ENCODE results near the gene CIART. TPM values are rescaled to one million over a fixed set of nuclear protein-coding genes. Genes with fewer than 3 reads are reported as not detected.
A peak's percentile ranks its signal among the peaks of the same experiment; 100 is the strongest.
"Not testable (repeated sequence)": the region's sequence is repeated elsewhere in the genome, so short reads cannot be mapped to it uniquely, and the experiment has no call there.

The CIART gene, protein sequence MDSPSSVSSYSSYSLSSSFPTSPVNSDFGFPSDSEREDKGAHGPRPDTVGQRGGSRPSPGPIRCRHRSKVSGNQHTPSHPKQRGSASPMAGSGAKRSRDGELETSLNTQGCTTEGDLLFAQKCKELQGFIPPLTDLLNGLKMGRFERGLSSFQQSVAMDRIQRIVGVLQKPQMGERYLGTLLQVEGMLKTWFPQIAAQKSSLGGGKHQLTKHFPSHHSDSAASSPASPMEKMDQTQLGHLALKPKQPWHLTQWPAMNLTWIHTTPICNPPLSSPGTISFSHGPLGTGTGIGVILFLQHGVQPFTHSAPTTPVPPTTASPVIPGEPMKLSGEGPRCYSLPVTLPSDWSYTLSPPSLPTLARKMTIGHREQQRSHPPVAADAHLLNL
- 10 to 100 TPM in 1 of 5 donors, 1 to 10 TPM in 4; 7.4 to 13.0 (median 8.7) TPM for polyA plus RNA-seq (ENCODE audit: insufficient read depth in 1 of 5, insufficient read length in 5 of 5, low replicate concordance in 1 of 5)
- long read RNA-seq, donor 1, transcript CIART-202 (6 exons, 1,179 nt): major isoform, 5 of 6 reads
- long read RNA-seq, donor 1, partial matches to known transcripts: 0 of 6 reads
- long read RNA-seq, donor 1, other reads (novel, unspliced or antisense): 0 of 6 reads
- long read RNA-seq, donor 2, partial matches to known transcripts: 0 of 4 reads
- long read RNA-seq, donor 2, other reads (novel, unspliced or antisense): 0 of 4 reads
- long read RNA-seq, donor 3, partial matches to known transcripts: 0 of 2 reads
- long read RNA-seq, donor 3, other reads (novel, unspliced or antisense): 0 of 2 reads
- long read RNA-seq, donor 4, partial matches to known transcripts: 0 of 2 reads
- long read RNA-seq, donor 4, other reads (novel, unspliced or antisense): 0 of 2 reads
- long read RNA-seq, donor 5, transcript CIART-201 (5 exons, 1,746 nt): major isoform, 6 of 8 reads
- long read RNA-seq, donor 5, partial matches to known transcripts: 0 of 8 reads
- long read RNA-seq, donor 5, other reads (novel, unspliced or antisense): 0 of 8 reads
- long read RNA-seq, donor 6, transcript CIART-202 (6 exons, 1,179 nt): major isoform, 5 of 5 reads
- long read RNA-seq, donor 6, partial matches to known transcripts: 0 of 5 reads
- long read RNA-seq, donor 6, other reads (novel, unspliced or antisense): 0 of 5 reads
- long read RNA-seq, donor 7, partial matches to known transcripts: 0 of 4 reads
- long read RNA-seq, donor 7, other reads (novel, unspliced or antisense): 0 of 4 reads
- long read RNA-seq, donor 8, partial matches to known transcripts: 0 of 1 reads
- long read RNA-seq, donor 8, other reads (novel, unspliced or antisense): 0 of 1 reads

DNA sequence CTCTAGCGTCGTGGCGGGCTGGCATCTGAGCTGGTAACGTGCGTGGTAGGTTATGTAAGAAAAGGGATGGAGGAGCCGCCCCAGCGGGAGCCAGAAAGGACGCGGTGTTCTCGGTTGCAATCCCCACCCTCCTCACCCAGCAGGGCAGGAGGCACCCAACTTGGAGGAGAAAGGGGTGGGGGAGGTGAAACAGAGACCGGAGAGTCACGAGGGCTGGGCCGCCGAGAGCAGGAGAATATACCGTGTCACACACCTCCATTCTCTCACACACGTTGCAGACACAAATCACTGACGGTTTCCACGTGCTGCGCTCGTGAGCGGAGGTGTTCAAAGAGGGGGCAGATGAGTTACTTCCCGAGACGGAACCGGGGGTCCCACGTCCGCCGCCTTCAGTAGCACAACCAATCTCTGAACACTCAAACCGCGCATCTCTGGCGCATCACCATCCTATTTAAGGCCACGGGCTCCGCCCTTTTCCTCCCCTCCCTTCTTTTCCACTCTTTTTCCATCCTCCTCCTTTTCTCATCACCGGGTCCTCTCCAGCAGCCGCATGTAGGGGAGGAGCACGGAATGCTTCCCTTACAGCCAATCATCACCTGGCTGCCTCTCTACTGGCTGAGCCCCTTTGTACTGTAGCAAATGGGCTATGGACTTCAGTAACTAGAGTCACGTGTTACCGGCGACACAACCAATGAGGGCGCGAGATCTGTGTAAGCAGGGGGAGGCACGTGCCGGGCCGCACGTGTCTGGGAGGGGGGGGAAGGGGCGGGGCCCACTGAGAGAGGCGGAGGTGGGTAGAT lies at the start of gene CIART:
Gene CIART, plus strand, starts transcription at position 797 of the 800 bp plus-strand sequence. CDS start 714 bp downstream, outside the sequence.
- peak; percentile 90 to 91 for DNase-seq

DNA sequence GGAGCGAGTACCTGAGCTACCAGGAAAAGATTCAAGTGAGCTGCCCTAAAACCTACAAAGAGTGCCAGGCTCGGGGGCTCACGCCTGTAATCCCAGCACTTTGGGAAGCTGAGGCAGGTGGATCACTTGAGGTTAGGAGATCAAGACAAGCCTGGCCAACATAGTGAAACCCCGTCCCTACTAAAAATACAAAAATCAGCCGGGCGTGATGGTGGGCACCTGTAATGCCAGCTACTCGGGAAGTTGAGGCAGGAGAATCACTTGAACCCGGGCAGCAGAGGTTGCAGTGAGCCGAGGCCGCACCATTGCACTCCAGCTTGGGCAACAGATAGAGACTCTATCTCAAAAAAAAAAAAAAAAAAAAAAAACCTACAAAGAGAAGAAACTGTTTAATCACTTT lies 49.4 kb upstream of the CIART start:
- DNase-seq: not testable (repeated sequence)

DNA sequence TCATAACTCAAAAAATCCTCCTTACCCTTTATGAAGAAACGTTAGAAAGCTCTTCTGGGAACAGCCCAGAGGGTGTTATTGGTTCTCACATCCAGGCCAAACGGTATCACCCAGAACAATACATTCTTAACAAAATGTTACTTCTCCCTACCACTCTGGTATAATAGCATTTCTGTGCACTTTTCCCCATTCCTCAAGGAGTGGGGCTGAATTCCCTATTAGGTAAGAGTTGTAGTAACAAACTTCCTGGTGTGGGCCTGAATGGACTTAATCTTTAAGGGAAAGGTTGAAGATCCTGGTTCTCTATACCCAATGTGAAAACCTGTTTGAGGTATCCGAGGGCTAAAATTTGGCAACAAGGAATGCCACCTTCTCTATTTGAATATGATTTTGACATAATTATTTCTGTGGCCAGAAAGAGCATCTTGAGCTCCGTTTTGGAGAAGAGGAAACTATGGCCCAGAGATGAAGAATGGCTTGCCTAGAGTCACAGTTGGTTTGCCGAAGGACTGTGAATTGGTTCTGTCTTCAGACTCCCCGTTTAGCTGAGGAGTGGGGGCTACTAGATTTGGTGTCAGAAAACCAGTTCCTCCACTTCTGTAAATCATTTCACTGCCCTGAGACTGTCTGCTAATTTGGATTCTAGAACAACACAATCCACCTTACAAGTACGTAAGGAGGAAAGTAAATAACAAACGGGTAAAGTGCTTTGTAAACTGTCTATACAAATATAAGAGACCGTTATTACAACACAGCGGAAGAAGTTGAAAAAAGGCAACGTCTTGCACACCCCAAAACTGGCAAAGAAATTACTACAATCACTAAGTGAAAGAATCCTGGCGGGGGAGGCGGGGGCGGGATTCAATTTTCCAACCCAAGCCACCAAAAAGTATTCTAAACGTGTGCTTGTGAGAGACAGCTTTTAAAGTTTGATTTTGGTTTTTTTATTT lies 48.7 kb upstream of the CIART start:
- DNase-seq: peak; percentile 48 to 68

DNA sequence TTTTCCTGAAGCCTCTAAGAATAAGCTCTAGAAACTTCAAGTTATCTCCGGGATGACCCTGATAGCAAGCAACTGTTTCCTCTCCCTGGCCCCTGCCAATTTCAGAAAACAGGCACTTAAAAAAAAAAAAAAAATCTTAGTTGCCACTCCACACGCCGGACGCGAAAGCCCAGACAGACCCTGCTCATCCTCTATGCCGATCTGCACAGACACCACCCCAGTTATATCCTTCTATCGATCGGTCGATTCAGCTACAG lies 48.1 kb upstream of the CIART start:
- no peak for DNase-seq

DNA sequence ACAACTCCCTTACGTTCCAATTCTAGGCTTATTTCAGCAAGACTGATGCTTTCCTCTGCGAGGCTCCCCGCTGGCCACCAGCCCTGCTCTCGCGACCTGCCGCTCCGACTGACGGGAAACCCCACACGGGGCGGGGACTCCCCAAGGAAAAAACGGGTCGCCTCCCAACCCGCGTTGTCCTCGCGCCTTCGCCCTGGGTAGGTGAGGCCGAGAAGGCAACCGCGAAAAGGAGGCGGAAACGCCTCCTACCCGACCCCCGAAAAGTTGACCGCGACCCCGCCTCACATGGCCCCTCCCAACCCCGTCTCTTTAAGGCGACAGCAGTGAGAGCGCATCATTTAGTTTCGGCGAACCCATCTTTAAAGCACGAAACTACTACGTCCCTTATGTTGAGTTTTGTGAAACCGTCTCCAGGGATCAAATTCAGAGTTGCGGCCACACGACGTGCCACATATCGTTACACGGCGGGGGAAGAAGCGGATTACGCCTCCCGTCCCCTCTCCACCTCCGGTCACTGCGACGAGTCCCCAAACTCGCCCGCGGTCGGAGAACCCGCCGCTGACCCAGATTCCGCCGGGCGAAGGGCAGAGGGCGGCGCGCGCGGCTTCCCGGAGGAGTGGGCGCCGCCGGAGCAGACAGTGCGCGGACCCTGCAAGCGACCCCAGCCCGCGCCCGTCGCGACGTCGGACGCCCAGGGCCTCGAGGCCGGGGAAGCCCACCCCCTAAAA lies 47.6 kb upstream of the CIART start:
- peak; percentile 81 to 84 for DNase-seq

DNA sequence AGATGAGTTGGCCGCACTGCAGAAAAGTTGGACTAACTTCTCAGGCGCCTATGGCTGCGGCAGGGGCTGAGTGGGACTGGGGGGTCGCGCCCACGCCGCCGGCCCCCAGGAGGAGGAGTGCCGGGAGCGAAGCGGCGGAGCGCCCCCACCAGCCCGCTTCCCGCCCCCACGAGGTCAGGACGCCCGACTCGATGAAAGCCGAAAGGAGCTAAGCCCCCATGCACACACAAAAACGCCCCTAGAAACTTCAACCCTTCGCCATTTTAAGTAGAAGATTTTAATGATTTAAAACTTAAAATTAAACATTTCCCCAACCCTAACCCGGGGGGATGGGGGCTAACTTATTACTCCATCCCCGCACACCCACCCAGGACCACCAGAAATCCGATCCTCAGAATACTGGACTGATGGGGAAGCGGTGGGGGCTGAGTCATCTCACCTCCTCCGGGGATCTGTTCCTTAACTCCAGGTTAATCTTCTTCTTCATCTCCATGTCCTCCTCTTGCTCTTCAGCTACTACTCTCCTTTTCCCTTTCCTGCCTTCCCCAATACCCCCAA lies 47.0 kb upstream of the CIART start:
- DNase-seq: no peak

DNA sequence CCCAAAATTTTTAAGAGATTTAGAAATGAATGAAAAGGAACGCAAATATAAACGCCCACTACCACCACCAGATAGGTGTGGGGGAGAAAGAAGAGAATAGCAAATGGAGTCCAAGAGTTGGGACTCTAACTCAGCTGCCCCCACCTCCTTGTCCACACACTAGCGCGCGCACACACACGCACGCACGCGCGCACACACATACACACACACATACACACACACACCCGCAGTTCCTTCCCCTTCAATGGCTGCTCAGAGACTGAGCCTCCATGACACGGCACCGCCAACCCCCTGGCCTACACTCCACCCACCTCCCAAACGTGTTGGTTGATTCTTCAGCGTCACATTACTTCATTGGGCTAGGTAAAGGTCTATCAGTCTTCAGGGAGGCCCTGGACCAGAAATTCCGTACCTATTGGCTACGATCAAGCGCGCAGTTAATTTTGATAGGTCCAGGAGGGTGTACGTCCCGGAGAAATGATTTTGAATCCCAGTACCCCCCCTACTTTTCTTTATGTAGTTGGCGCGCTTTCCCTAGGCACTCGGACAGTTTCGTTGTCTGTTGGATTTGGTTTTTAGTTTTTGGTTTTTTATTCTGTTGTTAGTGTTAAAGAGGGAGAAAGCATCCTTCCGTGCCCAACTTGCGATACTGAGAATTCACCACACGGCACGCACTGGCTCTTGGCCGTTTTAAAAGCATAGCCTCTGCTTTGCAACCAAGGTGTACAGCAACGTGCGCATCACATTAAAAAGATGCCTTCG lies 46.3 kb upstream of the CIART start, which contains the start of gene ANP32E:
Gene ANP32E, minus strand, starts transcription at position 261 of the 762 bp plus-strand sequence. CDS start 326 bp downstream, outside the sequence.
- peak; percentile 97 to 98 for DNase-seq

DNA sequence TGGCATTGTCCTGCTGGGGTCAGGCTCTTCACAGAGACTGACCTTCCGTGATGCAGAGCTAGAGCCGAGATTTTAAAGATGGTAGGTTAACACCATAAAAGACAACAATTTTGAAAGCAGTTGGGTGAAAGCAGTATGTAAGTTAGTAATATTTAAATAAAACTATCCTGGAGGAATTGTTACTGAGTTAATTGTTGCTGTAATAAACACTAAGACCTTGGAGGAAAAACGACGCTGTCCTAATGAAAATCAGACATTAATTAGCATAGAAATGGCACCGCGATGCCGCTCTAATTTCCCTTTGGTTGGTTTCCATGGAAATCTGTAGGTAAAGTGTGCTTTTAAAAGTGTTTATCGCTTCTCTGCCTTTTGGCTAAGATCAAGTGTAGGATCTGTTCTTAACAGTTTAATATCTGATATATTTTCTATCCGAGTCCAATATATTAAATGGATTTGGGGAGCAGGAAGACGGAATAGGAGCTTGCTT lies 45.7 kb upstream of the CIART start:
- DNase-seq: no peak

DNA sequence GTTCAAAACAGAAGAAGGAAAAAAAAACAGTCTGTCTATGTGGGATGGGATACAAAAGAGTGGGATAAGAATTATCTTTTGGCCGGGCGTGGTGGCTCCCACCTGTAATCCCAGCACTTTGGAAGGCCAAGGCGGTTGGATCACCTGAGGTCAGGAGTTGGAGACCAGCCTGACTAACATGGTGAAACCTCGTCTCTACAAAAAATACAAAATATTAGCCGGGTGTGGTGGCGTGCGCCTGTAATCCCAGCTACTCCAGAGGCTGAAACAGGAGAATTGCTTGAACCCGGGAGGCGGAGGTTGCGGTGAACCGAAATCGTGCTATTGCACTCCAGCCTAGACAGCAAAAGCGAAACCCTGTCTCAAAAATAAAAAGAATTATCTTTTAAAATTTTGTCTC lies 45.2 kb upstream of the CIART start:
- not testable (repeated sequence) for DNase-seq

DNA sequence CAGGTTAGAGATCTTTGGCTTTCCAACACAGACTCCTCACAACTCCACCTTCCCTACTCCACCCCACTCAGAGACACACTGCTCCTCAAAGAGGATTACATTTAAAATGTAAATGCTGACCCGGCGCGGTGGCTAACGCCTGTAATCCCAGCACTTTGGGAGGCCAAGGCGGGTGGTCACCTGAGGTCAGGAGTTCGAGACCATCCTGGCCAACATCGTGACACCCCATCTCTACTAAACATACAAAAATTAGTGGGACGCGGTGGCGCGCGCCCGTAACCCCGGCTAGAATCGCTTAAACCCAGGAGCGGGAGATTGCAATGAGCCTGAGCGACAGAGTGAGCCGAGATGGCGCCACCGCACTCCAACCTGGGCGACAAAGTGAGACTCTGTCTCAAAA lies 44.6 kb upstream of the CIART start:
- DNase-seq: no peak

DNA sequence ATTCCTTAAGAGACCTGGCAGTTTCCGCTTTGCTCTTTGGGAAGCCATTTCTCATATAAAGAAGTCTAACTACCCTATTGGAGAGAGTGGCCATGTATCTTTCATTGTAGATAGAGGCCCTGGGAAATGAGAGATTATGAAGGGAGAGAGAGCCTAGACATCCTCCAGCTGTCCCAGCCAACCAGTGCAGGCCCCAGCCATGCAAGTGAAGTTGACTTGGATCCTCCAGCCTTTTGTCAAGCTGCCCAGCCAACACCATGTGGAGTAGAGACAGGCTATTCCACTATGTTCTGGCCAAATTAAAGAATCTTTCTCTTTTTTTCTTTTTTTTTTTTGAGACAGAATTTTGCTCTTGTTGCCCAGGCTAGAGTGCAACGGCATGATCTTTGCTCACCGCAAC lies 39.4 kb upstream of the CIART start:
- DNase-seq: no peak

DNA sequence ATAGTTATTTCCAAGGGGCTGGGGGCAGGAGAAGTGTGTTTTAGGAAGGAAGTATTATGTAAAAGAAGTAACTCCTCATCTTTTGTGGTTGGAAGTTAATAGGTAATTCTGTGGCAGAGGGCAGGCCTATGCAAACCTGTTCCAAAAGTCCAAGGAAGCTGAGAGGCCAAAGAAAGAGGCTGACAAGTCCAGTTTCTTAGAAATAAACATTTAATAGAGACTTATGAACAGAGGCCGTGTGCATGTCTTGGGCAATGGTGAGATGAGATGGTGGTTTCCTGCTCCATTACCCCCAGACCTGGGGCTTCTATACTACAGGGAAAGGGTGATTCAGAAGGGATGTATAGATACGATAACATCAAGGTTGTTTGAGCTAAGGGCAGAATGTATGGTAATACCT lies 32.4 kb upstream of the CIART start:
- no peak for DNase-seq

DNA sequence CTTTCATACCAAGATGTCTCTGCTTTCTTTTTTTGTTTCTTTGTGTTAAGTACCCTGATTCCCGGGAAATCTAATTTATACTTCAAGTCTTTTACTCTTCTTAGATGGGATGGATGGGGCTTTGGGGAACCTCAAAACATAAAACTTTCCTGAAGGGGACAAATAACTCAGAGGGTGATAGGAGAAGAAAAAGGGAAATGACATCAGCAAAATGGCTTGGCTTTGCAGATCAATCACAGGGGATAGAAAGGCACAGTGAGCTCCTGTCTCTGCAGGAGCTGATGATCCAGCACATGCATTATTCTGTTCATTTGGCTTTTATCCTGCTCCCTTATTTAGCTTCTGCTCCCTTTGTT lies 26.2 kb upstream of the CIART start:
- DNase-seq: no peak

DNA sequence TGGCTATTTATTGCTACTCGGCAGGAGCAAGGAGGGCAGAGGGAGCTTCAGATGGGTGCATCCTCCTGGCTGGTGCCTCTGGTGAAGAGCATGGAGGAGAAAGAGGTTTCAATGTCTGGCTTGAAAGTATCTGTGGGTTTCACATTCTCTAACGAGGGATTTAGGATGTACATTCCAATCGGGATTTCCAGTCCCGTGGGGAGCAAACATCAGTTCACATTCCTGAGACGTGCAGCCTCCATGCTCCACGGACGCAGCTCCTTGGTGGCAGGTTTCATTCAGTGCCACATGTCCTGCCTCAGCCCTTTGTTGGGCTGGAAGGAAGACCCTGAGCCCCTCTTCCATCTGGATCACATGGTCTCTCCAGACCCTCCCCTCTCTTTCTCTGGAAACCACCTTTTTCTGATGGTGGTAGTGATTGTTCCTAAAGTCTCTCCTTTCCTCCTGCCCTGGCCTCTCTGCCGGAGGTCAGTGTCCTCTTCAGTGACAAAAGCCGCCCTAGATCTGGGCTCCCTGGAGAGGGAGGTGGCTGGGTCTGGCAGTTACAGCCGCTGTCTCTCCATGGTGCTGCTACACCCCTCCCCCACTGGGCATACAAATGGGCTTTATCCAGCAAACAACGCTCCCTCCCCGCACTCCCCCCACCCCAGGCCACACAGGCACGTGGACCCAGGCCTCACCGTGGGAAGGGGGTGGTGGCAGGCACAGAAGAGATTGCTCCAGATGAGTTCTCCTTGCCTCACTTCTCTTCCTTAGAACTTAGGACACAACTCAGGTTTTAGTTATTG lies 25.6 kb upstream of the CIART start:
- no peak for DNase-seq

DNA sequence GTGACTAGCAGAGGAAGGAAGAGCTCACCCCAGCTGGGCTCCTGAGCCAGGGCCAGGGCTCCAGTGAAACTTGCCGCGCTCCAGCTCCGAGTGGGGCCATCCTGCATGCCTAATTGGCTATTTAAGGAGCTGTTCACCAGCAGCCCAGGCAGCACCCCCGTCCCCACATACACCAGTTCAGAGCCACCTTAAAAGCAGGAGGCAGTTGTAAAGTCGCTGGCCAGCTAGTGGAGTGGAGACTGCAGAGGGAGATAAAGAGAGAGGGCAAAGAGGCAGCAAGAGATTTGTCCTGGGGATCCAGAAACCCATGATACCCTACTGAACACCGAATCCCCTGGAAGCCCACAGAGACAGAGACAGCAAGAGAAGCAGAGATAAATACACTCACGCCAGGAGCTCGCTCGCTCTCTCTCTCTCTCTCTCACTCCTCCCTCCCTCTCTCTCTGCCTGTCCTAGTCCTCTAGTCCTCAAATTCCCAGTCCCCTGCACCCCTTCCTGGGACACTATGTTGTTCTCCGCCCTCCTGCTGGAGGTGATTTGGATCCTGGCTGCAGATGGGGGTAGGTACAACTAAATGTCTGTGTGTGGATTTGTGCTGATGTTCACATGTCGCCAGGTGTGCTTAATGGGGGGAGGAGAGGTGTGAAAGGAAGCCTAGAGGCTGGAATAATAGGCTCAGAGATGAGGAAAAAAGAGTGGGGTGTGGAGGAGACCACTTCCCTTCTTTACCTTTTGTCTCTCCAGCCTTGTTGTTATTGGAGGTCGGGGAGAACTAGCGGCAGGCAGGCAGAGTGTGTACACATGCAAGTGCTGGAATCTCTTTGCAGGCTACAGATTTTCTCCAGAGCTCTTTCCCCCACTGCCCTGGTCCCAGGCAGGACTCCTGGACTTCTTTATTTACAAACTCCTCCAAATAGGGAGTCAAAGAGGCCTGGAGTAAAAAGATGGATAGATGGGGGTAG lies 24.4 kb upstream of the CIART start, which contains the start of gene CA14:
Gene CA14, plus strand, starts transcription at position 151 of the 962 bp plus-strand sequence. Its CDS starts 355 bp downstream, at position 506.
- no peak for DNase-seq

DNA sequence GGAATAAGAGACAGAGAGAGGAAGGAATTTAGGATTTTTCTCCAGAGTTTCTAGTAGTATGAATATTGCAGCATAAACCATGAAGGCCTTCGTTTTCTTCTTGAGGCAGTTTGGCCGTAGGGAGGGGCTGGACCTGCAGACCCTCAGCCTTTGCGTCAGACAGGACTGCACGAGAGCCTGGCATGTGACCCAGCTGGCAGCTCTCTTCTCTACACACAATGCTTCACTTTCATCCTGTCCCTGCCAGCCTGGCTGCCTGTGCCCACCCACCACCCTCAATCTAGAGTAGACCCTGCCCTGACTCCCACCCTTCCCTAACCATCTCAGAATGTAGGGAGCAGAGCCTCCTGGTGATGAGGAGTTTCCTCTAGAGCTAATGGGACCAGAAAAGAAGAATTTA lies 23.1 kb upstream of the CIART start:
- no peak for DNase-seq

Measured in right lung (tissue), 10 donors.